Fibroblast of lung (primary cell): ENCODE measurements around the gene ARFGAP1.

ENCODE experiments used
- CTCF ChIP-seq, 2 donors: IDR thresholded peaks in 1 of 2; conservative IDR thresholded peaks in 1 of 2; 1 replicate in 1 of 2; 2 replicates in 1 of 2; pipeline ENCODE4 v1.5.1; 2011 to 2012; ENCODE audit warnings: low read length in 2 of 2, control low read depth in 1 of 2, inconsistent platforms in 1 of 2, low read depth in 1 of 2, mild to moderate bottlenecking in 1 of 2
- EZH2 ChIP-seq: IDR thresholded peaks from 2 replicates; pipeline ENCODE4 v1.5.1; 2012; ENCODE audit warnings: low read length, control low read depth, mild to moderate bottlenecking; ENCODE audit errors: missing control alignments

GRCh38 chr20:63227260-63227659 lies 45.4 kb upstream of the ARFGAP1 start:
- TF ChIP-seq EZH2 (no peak), CTCF (conservative IDR thresholded peaks at IDR 0.05 in 1 of 2, IDR thresholded peaks at IDR 0.05 in 1 of 2; ENCODE audit: low read depth in 1 of 2, low read length in 2 of 2) (no peak)
